Skeletal muscle satellite cell (primary cell): Measurements from ENCODE around the gene HSD3B7.
A peak's percentile ranks its signal among the peaks of the same experiment; 100 is the strongest.

Experiments used
- H3K27me3 ChIP-seq: 2 replicates; pipeline ENCODE4 v1.7.0; 2013; ENCODE audit warnings: low read length; ENCODE audit not compliant: control insufficient read depth, insufficient read depth
- H3K36me3 ChIP-seq: 2 replicates; pipeline ENCODE4 v1.7.0; 2013; ENCODE audit warnings: mild to moderate bottlenecking, control low read depth, low read length; ENCODE audit not compliant: insufficient read depth
- H3K4me1 ChIP-seq: 2 replicates; pipeline ENCODE4 v1.7.0; 2013; ENCODE audit warnings: low read length; ENCODE audit not compliant: control insufficient read depth, insufficient read depth
- H3K4me2 ChIP-seq: 2 replicates; pipeline ENCODE4 v1.7.0; 2013; ENCODE audit warnings: mild to moderate bottlenecking, low read length
- H3K4me3 ChIP-seq: 2 replicates; pipeline ENCODE4 v1.7.0; 2013; ENCODE audit warnings: low read length
- H3K9ac ChIP-seq: 2 replicates; pipeline ENCODE4 v1.7.0; 2013; ENCODE audit warnings: mild to moderate bottlenecking, low read depth, low read length, moderate library complexity
- H3K9me3 ChIP-seq: replicated peaks from 2 replicates; pipeline ENCODE4 v1.7.0; 2013; ENCODE audit warnings: mild to moderate bottlenecking, control low read depth, low read length

HSD3B7 gene

GRCh38 chr16:30977502-30977901, 7.5 kb upstream of the HSD3B7 start:
- Histone ChIP-seq H3K4me2 (no peak overlapping the region), H3K4me1 (no peaks in the 10 kb centered on the region), H3K4me3 (no peak overlapping the region), H3K9me3 (no peaks in the 10 kb centered on the region), H3K27me3 (no peaks in the 10 kb centered on the region), H3K9ac (no peak overlapping the region), H3K36me3 (peaks cover 44% of the 10 kb centered on the region)

GRCh38 chr16:30979170-30980022, 5.6 kb upstream of the HSD3B7 start:
- Histone ChIP-seq H3K4me2 (no peak overlapping the region), H3K9ac (no peak overlapping the region), H3K9me3 (no peaks in the 10 kb centered on the region), H3K4me1 (no peaks in the 10 kb centered on the region), H3K27me3 (no peaks in the 10 kb centered on the region), H3K4me3 (no peak overlapping the region), H3K36me3 (peaks cover 29% of the 10 kb centered on the region)

DNA sequence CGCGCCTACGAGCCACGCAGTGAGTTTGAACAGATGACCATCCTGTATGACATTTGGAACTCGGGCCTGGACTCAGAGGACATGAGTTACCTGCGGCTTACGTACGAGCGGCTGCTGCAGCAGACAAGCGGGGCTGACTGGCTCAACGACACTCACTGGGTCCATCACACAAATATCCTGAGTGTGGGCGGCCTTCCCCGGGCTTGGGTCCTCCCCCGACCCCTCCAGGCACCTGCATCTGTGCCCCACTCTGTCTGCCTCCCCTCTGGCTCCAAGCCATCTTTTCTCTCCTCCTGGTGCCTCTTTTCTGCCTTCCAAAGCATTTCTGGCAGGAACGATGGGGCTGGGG, 5.0 kb upstream of the HSD3B7 start:
- no peak overlapping the region for H3K4me3 ChIP-seq
- H3K27me3 ChIP-seq = no peaks in the 10 kb centered on the region
- no peaks in the 10 kb centered on the region for H3K4me1 ChIP-seq
- no peak overlapping the region for H3K9ac ChIP-seq
- peaks cover 27% of the 10 kb centered on the region for H3K36me3 ChIP-seq
- H3K9me3 ChIP-seq = no peaks in the 10 kb centered on the region
- H3K4me2 ChIP-seq = no peak overlapping the region

DNA sequence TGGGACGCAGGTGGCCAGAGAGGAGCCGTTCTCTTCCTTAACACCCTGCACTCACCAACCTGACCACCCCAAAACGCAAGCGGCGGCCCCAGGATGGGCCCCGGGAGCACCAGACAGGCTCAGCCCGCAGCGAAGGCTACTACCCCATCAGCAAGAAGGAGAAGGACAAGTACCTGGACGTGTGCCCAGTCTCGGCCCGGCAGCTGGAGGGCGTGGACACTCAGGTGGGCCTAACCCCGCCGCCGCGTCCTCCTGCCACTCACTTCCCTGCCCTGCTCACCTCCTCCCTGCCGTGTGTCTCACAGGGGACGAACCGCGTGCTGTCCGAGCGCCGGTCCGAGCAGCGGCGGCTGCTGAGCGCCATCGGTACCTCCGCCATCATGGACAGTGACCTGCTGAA, 4.6 kb upstream of the HSD3B7 start:
- Histone ChIP-seq H3K36me3 (peaks cover 27% of the 10 kb centered on the region), H3K4me3 (no peak overlapping the region), H3K4me1 (peaks cover 4% of the 10 kb centered on the region), H3K4me2 (no peak overlapping the region), H3K27me3 (no peaks in the 10 kb centered on the region), H3K9me3 (no peaks in the 10 kb centered on the region), H3K9ac (no peak overlapping the region)

DNA sequence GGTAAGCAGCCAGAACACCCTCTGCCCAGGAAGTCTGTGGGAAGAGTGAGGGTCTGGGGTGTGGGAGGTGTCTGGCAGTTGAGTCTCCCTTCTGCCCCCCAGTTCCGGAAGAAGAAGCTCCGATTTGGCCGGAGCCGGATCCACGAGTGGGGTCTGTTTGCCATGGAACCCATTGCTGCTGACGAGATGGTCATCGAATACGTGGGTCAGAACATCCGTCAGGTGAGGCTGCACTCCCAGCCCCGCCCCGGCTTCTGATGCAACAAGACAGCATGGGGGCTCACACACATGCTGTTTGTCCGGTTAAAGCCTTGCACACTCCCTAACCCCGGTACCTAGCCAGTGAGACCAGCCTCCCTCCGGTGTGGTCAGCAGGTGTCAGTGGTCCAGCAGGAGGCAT, 4.0 kb upstream of the HSD3B7 start:
- H3K27me3 ChIP-seq = no peaks in the 10 kb centered on the region
- H3K36me3 ChIP-seq = peaks cover 27% of the 10 kb centered on the region
- H3K4me2 ChIP-seq = no peak overlapping the region
- no peak overlapping the region for H3K4me3 ChIP-seq
- peaks cover 10% of the 10 kb centered on the region for H3K4me1 ChIP-seq
- no peaks in the 10 kb centered on the region for H3K9me3 ChIP-seq
- no peak overlapping the region for H3K9ac ChIP-seq

DNA sequence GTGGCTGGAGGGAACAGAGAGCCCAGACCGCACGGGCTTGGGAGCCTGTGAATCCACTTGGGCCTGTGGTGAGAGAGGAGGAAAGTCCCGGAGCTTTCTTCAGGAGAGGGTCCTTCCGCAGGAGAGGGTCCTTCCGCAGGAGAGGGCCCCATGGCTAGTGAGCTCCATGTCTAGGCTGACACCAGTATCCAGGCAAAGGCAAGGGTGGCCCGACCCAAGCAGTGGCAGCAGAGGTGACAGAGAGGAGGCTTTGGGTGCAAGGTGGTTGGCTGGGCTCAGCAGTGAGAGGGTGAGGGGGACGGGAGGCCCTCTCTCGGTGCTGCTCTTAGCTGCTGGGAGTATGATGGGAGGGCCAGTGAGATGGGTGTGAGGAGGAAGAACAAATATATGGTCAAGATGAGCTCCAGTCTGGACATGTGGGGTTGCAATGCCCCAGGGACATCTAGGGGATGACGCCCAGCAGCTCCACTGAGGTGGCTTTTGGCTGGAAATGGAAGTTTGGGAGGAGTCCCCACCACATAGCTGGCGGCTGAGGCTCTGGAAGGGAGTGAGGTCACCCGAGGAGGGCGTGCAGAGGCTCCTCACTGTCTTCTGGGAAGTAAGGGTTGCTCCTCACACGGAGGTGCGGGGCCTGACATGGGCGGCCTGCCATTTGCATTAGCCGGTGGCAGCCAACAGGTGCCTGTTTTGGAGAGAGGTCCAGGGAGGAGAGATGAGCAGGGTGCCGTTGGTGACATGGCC, 2.3 kb upstream of the HSD3B7 start:
- Histone ChIP-seq H3K9ac (no peak overlapping the region), H3K4me3 (no peak overlapping the region), H3K36me3 (peaks cover 13% of the 10 kb centered on the region)

GRCh38 chr16:30983289-30983889, 1.6 kb upstream of the HSD3B7 start:
- no peaks in the 10 kb centered on the region for H3K9me3 ChIP-seq
- H3K27me3 ChIP-seq = no peaks in the 10 kb centered on the region
- H3K4me3 ChIP-seq = no peak overlapping the region
- H3K4me1 ChIP-seq = peaks cover 12% of the 10 kb centered on the region
- no peak overlapping the region for H3K4me2 ChIP-seq
- no peak overlapping the region for H3K9ac ChIP-seq
- H3K36me3 ChIP-seq = peaks cover 12% of the 10 kb centered on the region

More for the DNA sequence above, 2.3 kb upstream of the HSD3B7 start:
- H3K9me3 ChIP-seq = no peaks in the 10 kb centered on the region
- peaks cover 12% of the 10 kb centered on the region for H3K4me1 ChIP-seq
- no peak overlapping the region for H3K4me2 ChIP-seq
- no peaks in the 10 kb centered on the region for H3K27me3 ChIP-seq

- H3K4me3 ChIP-seq = no peak overlapping the region
- no peaks in the 10 kb centered on the region for H3K9me3 ChIP-seq
- H3K36me3 ChIP-seq = peaks cover 12% of the 10 kb centered on the region
- H3K9ac ChIP-seq = no peak overlapping the region
- no peak overlapping the region for H3K4me2 ChIP-seq
- no peaks in the 10 kb centered on the region for H3K27me3 ChIP-seq
- H3K4me1 ChIP-seq = peaks cover 12% of the 10 kb centered on the region
These were observed 953 bp upstream of the HSD3B7 start for GRCh38 chr16:30983898-30984610.

DNA sequence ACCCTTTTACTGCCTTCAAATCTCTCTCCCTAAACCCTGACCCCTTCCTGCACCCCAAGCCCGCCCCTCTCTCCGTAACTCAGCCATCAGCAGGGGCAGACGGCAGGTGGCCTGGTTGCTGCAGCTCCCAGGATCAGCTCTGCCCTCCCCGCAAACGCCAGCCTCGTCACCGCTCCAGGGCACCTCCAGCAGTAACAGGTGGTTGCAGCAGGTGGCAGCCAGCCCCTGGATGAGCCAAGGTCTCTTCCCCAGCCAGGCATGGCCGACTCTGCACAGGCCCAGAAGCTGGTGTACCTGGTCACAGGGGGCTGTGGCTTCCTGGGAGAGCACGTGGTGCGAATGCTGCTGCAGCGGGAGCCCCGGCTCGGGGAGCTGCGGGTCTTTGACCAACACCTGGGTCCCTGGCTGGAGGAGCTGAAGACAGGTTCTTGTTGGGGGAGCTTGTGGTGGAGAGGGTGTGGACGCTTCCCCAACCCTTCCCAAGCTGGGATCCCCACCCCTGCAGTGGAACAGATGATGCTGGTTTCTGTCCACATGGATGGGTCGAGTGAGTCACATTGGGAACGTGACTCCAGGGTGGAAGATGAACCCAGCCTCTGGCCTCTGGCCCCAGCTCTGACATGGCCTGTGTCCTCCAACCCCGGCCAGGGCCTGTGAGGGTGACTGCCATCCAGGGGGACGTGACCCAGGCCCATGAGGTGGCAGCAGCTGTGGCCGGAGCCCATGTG, 558 bp downstream of the HSD3B7 start:
- H3K27me3 ChIP-seq = no peaks in the 10 kb centered on the region
- peak overlapping the region; percentile 51 for H3K9ac ChIP-seq
- peak overlapping the region; percentile 83 for H3K4me2 ChIP-seq
- peaks cover 12% of the 10 kb centered on the region for H3K4me1 ChIP-seq
- no peaks in the 10 kb centered on the region for H3K9me3 ChIP-seq
- peak overlapping the region; percentile 71 for H3K4me3 ChIP-seq
- H3K36me3 ChIP-seq = peaks cover 4% of the 10 kb centered on the region

- H3K36me3 ChIP-seq = peaks cover 3% of the 10 kb centered on the region
- H3K4me3 ChIP-seq = peak overlapping the region; percentile 71
- H3K9me3 ChIP-seq = no peaks in the 10 kb centered on the region
- H3K4me1 ChIP-seq = peaks cover 12% of the 10 kb centered on the region
- H3K4me2 ChIP-seq = peak overlapping the region; percentile 83
- H3K27me3 ChIP-seq = no peaks in the 10 kb centered on the region
- no peak overlapping the region for H3K9ac ChIP-seq
These were observed 1.4 kb downstream of the HSD3B7 start for GRCh38 chr16:30986129-30986991.
